GM18909 (cell line): ENCODE measurements around the gene DTWD2.
"Not testable (repeated sequence)": the region's sequence is repeated elsewhere in the genome, so short reads cannot be mapped to it uniquely, and the experiment has no call there.

Source experiments
- ATAC-seq: cut with Tn5 transposase; IDR thresholded peaks from one replicate; pipeline ENCODE4 v1.9.1; 2021; ENCODE audit warnings: mild to moderate bottlenecking; ENCODE audit not compliant: unreplicated experiment, poor library complexity

Gene DTWD2

GRCh38 chr5:118999696-119000095 lies 11.3 kb upstream of the DTWD2 start:
- no peak for ATAC-seq

DNA sequence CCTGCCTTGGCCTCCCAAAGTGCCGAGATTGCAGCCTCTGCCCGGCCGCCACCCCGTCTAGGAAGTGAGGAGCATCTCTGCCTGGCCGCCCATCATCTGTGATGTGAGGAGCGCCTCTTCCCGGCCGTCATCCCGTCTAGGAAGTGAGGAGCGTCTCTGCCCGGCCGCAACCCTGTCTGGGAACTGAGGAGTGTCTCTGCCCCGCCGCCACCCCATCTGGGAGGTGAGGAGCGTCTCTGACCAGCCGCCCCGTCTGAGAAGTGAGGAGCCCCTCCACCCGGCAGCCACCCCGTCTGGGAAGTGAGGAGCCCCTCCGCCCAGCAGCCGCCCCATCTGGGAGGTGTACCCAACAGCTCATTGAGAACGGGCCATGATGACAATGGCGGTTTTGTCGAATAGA lies 10.5 kb upstream of the DTWD2 start:
- not testable (repeated sequence) for ATAC-seq

DNA sequence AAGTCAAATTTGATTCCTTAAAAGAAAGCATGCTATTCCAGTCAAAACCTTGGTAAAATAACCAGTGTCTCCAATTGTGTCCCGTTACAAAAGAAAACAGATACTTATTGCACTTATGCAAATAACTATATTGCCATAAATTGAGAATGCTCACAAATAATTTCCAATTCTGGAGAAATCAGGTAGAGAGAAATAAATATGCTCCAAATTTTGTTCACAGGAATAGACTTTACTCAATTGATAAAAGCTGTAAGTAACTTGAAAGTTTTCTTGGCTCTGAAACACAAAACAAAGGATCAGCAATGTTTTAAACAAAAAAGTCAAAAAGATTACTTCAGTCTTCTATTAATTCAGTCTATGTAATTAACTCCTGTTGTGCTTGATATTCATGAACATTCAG lies 7.8 kb upstream of the DTWD2 start:
- ATAC-seq: no peak

- ATAC-seq: no peak
Measured at GRCh38 chr5:118994595-118994994, 6.2 kb upstream of the DTWD2 start.

DNA sequence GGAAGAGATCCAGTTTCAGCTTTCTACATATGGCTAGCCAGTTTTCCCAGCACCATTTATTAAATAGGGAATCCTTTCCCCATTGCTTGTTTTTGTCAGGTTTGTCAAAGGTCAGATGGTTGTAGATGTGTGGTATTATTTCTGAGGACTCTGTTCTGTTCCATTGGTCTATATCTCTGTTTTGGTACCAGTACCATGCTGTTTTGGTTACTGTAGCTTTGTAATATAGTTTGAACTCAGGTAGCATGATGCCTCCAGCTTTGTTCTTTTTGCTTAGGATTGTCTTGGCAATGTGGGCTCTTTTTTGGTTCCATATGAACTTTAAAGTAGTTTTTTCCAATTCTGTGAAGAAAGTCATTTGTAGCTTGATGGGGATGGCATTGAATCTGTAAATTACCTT lies 4.8 kb upstream of the DTWD2 start:
- ATAC-seq: not testable (repeated sequence)

DNA sequence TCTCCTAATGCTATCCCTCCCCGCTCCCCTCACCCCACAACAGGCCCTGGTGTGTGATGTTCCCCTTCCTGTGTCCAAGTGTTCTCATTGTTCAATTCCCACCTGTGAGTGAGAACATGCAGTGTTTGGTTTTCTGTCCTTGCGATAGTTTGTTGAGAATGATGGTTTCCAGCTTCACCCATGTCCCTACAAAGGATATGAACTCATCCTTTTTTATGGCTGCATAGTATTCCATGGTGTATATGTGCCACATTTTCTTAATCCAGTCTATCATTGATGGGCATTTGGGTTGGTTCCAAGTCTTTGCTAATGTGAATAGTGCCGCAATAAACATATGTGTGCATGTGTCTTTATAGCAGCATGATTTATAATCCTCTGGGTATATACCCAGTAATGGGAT lies 3.7 kb upstream of the DTWD2 start:
- ATAC-seq: not testable (repeated sequence)

GRCh38 chr5:118990582-118990981 lies 2.2 kb upstream of the DTWD2 start:
- no peak for ATAC-seq

GRCh38 chr5:118989816-118990215 lies 1.5 kb upstream of the DTWD2 start:
- ATAC-seq: no peak

DNA sequence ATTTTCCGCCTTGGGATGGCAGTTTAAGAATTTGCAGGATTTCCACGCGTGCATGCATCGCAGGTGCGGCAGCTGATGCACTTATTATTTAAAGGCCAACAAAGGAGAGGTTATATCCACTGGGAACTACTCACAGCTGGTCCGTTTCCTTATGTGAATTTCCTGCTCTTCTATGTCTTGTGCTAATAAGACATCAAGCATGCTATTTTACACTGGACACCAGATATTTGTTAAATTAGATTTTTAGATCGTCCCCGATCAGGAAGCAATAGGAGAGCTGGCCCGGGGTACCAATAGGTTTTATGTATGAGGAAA lies 476 bp upstream of the DTWD2 start:
- ATAC-seq: no peak

- ATAC-seq: no peak
Measured at GRCh38 chr5:118984602-118985001, 3.7 kb downstream of the DTWD2 start.

- no peak for ATAC-seq
Measured at GRCh38 chr5:118981783-118982182, 6.6 kb downstream of the DTWD2 start.

- no peak for ATAC-seq
Measured at GRCh38 chr5:118980438-118980837, 7.9 kb downstream of the DTWD2 start.

GRCh38 chr5:118980017-118980416 lies 8.3 kb downstream of the DTWD2 start:
- ATAC-seq: no peak

DNA sequence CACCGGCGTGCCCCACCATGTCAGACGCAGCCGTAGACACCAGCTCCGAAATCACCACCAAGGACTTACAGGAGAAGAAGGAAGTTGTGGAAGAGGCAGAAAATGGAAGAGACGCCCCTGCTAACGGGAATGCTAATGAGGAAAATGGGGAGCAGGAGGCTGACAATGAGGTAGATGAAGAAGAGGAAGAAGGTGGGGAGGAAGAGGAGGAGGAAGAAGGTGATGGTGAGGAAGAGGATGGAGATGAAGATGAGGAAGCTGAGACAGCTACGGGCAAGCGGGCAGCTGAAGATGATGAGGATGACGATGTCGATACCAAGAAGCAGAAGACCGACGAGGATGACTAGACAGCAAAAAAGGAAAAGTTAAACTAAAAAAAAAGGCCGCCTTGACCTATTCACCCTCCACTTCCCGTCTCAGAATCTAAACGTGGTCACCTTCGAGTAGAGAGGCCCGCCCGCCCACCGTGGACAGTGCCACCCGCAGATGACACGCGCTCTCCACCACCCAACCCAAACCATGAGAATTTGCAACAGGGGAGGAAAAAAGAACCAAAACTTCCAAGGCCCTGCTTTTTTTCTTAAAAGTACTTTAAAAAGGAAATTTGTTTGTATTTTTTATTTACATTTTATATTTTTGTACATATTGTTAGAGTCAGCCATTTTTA lies 14.4 kb downstream of the DTWD2 start:
- not testable (repeated sequence) for ATAC-seq

GRCh38 chr5:118968925-118969375 lies 19.4 kb downstream of the DTWD2 start:
- no peak for ATAC-seq

- no peak for ATAC-seq
Measured at GRCh38 chr5:118968406-118968911, 19.9 kb downstream of the DTWD2 start.

DNA sequence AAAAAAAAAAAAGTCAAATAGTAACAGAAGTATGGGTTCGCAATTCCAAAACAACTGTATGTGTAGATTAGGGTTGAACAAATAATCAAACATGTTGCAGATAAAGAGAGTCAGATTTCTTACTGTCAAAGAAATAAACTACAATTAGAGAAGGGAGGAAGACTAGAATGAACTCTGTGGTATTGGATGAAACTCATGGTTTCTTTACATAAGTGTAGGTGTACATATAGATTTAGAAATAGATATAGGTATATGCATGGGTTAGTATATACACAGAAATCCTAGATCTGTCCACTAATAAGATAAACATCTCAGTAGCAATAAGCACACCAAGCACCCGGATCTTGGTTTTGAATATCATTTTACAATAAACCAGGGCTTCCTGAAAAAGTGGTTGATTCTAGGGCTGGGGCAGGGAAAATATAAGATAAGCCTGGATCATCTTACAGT lies 21.3 kb downstream of the DTWD2 start:
- no peak for ATAC-seq

GRCh38 chr5:118965890-118966289 lies 22.5 kb downstream of the DTWD2 start:
- no peak for ATAC-seq

DNA sequence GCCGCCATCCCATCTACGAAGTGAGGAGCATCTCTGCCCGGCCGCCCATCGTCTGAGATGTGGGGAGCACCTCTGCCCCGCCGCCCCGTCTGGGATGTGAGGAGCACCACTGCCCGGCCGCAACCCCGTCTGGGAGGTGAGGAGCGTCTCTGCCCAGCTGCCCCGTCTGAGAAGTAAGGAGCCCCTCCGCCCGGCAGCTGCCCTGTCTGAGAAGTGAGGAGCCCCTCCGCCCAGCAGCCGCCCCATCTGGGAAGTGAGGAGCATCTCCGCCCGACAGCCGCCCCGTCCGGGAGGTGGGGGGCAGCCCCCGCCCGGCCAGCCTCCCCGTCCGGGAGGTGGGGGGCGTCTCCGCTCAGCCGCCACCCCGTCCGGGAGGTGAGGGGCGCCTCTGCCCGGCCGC lies 23.4 kb downstream of the DTWD2 start:
- ATAC-seq: not testable (repeated sequence)

DNA sequence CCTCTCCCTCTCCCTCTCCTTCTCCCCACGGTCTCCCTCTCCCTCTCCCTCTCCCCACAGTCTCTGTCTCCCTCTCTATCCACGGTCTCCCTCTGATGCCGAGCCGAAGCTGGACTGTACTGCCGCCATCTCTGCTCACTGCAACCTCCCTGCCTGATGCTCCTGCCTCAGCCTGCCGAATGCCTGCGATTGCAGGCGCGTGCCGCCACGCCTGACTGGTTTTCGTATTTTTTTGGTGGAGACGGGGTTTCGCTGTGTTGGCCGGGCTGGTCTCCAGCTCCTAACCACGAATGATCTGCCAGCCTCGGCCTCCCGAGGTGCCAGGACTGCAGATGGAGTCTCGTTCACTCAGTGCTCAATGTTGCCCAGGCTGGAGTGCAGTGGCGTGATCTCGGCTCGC lies 24.0 kb downstream of the DTWD2 start:
- not testable (repeated sequence) for ATAC-seq

DNA sequence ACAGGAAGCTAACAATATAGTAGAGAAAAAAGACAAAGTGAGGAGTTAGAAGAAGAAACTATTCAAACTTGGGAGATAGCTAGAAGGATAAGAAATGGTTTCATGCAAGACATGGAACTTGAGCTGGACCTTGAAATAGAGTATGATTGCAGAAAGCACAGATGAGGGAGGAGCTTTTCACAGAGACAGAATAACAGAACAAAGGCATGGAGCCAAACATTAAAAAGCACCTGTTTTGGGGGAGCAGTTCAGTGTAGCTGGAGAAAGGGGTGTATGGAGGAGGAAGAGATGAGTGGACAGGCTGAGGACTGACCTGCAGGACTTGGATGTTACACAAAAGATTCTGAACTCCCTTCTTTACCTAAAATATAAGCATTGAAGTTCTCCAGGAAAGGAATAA lies 25.2 kb downstream of the DTWD2 start:
- no peak for ATAC-seq

- ATAC-seq: no peak
Measured at GRCh38 chr5:118960557-118960956, 27.8 kb downstream of the DTWD2 start.
